Mesenchymal stem cell (in vitro differentiated cells and primary cell): ENCODE data around the gene BICRA.
"Not testable (repeated sequence)": the region's sequence is repeated elsewhere in the genome, so short reads cannot be mapped to it uniquely, and the experiment has no call there.

Source experiments
- DNase-seq: peaks from one replicate; pipeline ENCODE4 v3.0.0-alpha.2; 2013
- H2AFZ ChIP-seq: one replicate; pipeline ENCODE4 v1.6.1; 2013; ENCODE audit warnings: low read depth, mild to moderate bottlenecking, control low read depth, inconsistent platforms, low read length, moderate library complexity
- H2AK5ac ChIP-seq: 2 replicates; pipeline ENCODE4 v1.6.1; 2013; ENCODE audit warnings: low read length, moderate library complexity, mild to moderate bottlenecking, inconsistent platforms; ENCODE audit not compliant: severe bottlenecking
- H2BK120ac ChIP-seq: one replicate; pipeline ENCODE4 v1.6.1; 2013; ENCODE audit warnings: low read depth, mild to moderate bottlenecking, inconsistent platforms, low read length, moderate library complexity
- H2BK12ac ChIP-seq, 2 experiments: one replicate each; pipeline ENCODE4 v1.6.1; 2013; ENCODE audit warnings: inconsistent platforms in 2 of 2, low read length in 2 of 2, mild to moderate bottlenecking in 2 of 2, moderate library complexity in 2 of 2, control low read depth in 1 of 2
- H2BK15ac ChIP-seq: one replicate; pipeline ENCODE4 v1.6.1; 2013; ENCODE audit warnings: mild to moderate bottlenecking, low read depth, inconsistent platforms; ENCODE audit not compliant: poor library complexity, severe bottlenecking
- H2BK5ac ChIP-seq: 2 replicates; pipeline ENCODE4 v1.6.1; 2013; ENCODE audit warnings: low read depth, mild to moderate bottlenecking, low read length, control low read depth, inconsistent platforms; ENCODE audit not compliant: poor library complexity, severe bottlenecking
- H3K14ac ChIP-seq, 2 experiments: one replicate each; pipeline ENCODE4 v1.6.1; 2013; ENCODE audit warnings: inconsistent platforms in 2 of 2, low read length in 2 of 2, control low read depth in 1 of 2, mild to moderate bottlenecking in 1 of 2, moderate library complexity in 1 of 2
- H3K18ac ChIP-seq, 2 experiments: one replicate each; pipeline ENCODE4 v1.6.1; 2013; ENCODE audit warnings: inconsistent platforms in 2 of 2, low read length in 2 of 2, control low read depth in 1 of 2, low read depth in 1 of 2, mild to moderate bottlenecking in 1 of 2
- H3K23ac ChIP-seq, 2 experiments: one replicate each; pipeline ENCODE4 v1.6.1; 2013; ENCODE audit warnings: inconsistent platforms in 2 of 2, low read length in 2 of 2, mild to moderate bottlenecking in 2 of 2, moderate library complexity in 2 of 2, control low read depth in 1 of 2
- H3K27ac ChIP-seq: 2 replicates; pipeline ENCODE4 v1.5.1; 2013; ENCODE audit warnings: mild to moderate bottlenecking, moderate library complexity, low read length, control low read depth, inconsistent platforms; ENCODE audit not compliant: poor library complexity, severe bottlenecking
- H3K27me3 ChIP-seq, 2 experiments: 2 replicates each; pipeline versions ENCODE4 v1.6.1 to v1.7.0; 2013; ENCODE audit warnings: low read length in 2 of 2, mild to moderate bottlenecking in 2 of 2, moderate library complexity in 2 of 2, control low read depth in 1 of 2, inconsistent platforms in 1 of 2; ENCODE audit not compliant: control insufficient read depth in 1 of 2, insufficient read depth in 1 of 2
- H3K36me3 ChIP-seq, 2 experiments: 2 replicates each; pipeline versions ENCODE4 v1.6.1 to v1.7.0; 2013; ENCODE audit warnings: low read length in 2 of 2, control low read depth in 1 of 2, inconsistent platforms in 1 of 2, low read depth in 1 of 2, mild to moderate bottlenecking in 1 of 2; ENCODE audit not compliant: insufficient read depth in 2 of 2, control insufficient read depth in 1 of 2
- H3K4ac ChIP-seq, 2 experiments: one replicate each; pipeline ENCODE4 v1.6.1; 2013; ENCODE audit warnings: inconsistent platforms in 2 of 2, low read length in 2 of 2, mild to moderate bottlenecking in 2 of 2, moderate library complexity in 2 of 2, control low read depth in 1 of 2, low read depth in 1 of 2
- H3K4me1 ChIP-seq: 2 replicates; pipeline ENCODE4 v1.6.1; 2013; ENCODE audit warnings: low read depth, low read length, control low read depth; ENCODE audit not compliant: control insufficient read depth, insufficient read depth
- H3K4me2 ChIP-seq: 2 replicates; pipeline ENCODE4 v1.6.1; 2013; ENCODE audit warnings: low read length, mild to moderate bottlenecking, inconsistent platforms; ENCODE audit not compliant: poor library complexity, severe bottlenecking
- H3K4me3 ChIP-seq, 2 experiments: 2 replicates each; pipeline versions ENCODE4 v1.5.1 to v1.7.0; 2013; ENCODE audit warnings: low read length in 2 of 2, mild to moderate bottlenecking in 2 of 2, control low read depth in 1 of 2, low read depth in 1 of 2; ENCODE audit not compliant: insufficient read depth in 1 of 2
- H3K79me1 ChIP-seq: replicated peaks from 2 replicates; pipeline ENCODE4 v1.6.1; 2013; ENCODE audit warnings: mild to moderate bottlenecking, control low read depth, low read length, inconsistent platforms; ENCODE audit not compliant: poor library complexity, severe bottlenecking
- H3K9ac ChIP-seq: 2 replicates; pipeline ENCODE4 v1.7.0; 2013; ENCODE audit warnings: mild to moderate bottlenecking, low read length, moderate library complexity
- H3K9me3 ChIP-seq: 2 replicates; pipeline ENCODE4 v1.7.0; 2013; ENCODE audit warnings: mild to moderate bottlenecking, low read length; ENCODE audit not compliant: control insufficient read depth
- H4K8ac ChIP-seq: one replicate; pipeline ENCODE4 v1.6.1; 2013; ENCODE audit warnings: inconsistent platforms, mild to moderate bottlenecking, low read length, moderate library complexity
- H4K91ac ChIP-seq: one replicate; pipeline ENCODE4 v1.6.1; 2013; ENCODE audit warnings: mild to moderate bottlenecking, low read length, inconsistent platforms
- WGBS: methylation state at CpG from one replicate; pipeline ENCODE4 v1.1.7; 2013; ENCODE audit warnings: mixed read lengths; 5-methylcytosine and 5-hydroxymethylcytosine counted together

Gene BICRA

DNA sequence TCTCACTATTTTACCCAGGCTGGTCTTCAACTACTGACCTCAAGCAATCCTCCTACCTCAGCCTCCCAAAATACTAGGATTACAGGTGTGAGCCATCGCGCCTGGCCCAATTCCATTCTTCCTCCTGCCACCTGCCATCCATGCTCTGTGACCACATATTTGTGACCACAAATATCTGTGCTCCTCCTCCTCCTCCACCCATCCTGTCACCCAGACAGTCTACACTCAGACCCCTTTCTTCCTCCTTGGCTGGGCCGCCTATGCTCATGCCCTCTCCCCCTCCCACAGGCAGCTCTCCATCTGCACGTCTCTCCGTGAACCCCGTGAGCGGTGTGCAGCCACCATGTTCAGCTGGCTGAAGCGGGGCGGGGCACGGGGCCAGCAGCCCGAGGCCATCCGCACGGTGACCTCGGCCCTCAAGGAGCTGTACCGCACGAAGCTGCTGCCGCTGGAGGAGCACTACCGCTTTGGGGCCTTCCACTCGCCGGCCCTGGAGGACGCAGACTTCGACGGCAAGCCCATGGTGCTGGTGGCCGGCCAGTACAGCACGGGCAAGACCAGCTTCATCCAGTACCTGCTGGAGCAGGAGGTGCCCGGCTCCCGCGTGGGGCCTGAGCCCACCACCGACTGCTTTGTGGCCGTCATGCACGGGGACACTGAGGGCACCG, 107.5 kb downstream of the BICRA start:
- Histone ChIP-seq H3K4me3 (peak overlapping the region in 1 of 2 experiments; percentile 70), H2BK120ac (no peak overlapping the region), H3K27ac (no peak overlapping the region), H3K9ac (peak overlapping the region; percentile 48), H3K36me3 (peaks cover 35 to 38% of the 10 kb centered on the region in 2 experiments), H3K4me2 (no peak overlapping the region), H2BK15ac (no peak overlapping the region), H2BK5ac (no peak overlapping the region), H3K9me3 (no peaks in the 10 kb centered on the region), H3K18ac (peak overlapping the region in 1 of 2 experiments; percentile 69), H3K23ac (no peak overlapping the region), H4K91ac (peak overlapping the region; percentile 70), H3K27me3 (no peaks in the 10 kb centered on the region), H2AFZ (no peak overlapping the region), H4K8ac (peak overlapping the region; percentile 14), H3K79me1 (peaks cover 4% of the 10 kb centered on the region), H3K14ac (peak overlapping the region in 1 of 2 experiments; percentile 45), H3K4ac (peak overlapping the region in 1 of 2 experiments; percentile 2), H2AK5ac (peak overlapping the region; percentile 15), H2BK12ac (peak overlapping the region in 1 of 2 experiments; percentile 68), H3K4me1 (peaks cover 38% of the 10 kb centered on the region)
- WGBS: 94% methylated on average over 32 of the region's 32 CpGs
- no peak for DNase-seq

DNA sequence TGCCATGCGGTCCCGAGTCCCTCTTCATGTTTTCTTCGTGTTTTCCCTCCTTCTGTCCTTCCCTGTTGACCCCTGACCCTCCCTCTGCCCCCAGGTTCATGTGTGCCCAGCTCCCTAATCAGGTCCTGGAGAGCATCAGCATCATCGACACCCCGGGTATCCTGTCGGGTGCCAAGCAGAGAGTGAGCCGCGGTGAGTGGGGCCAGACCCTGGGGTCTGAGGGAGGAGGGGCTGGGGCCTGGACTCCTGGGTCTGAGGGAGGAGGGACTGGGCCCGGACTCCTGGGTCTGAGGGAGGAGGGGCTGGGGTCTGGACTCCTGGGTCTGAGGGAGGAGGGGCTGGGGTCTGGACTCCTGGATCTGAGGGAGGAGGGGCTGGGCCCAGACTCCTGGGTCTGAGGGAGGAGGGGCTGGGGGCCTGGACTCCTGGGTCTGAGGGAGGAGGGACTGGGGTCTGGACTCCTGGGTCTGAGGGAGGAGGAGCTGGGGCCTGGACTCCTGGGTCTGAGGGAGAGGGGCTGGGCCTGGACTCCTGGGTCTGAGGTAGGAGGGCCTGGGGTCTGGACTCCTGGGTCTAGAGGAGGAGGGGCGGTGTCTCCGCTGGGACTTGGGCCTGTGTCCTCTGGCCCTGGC, 109.6 kb downstream of the BICRA start:
- Histone ChIP-seq H2BK15ac (peak overlapping the region; percentile 39), H3K27ac (peak overlapping the region; percentile 86), H2BK12ac (peak overlapping the region; percentile 60 to 75), H3K4me3 (peak overlapping the region in 1 of 2 experiments; percentile 64), H2BK120ac (peak overlapping the region; percentile 85), H4K8ac (peak overlapping the region; percentile 81), H3K4ac (peak overlapping the region; percentile 46 to 54), H4K91ac (peak overlapping the region; percentile 44), H3K23ac (peak overlapping the region in 1 of 2 experiments; percentile 35), H3K4me1 (peaks cover 47% of the 10 kb centered on the region), H2BK5ac (peak overlapping the region; percentile 25), H3K36me3 (peaks cover 44 to 46% of the 10 kb centered on the region in 2 experiments), H3K18ac (peak overlapping the region; percentile 81 to 84), H3K4me2 (peak overlapping the region; percentile 30), H3K9ac (peak overlapping the region; percentile 76), H2AK5ac (peak overlapping the region; percentile 92)
- not testable (repeated sequence) for H3K14ac ChIP-seq, H2AFZ ChIP-seq, H3K79me1 ChIP-seq, DNase-seq, H3K9me3 ChIP-seq, H3K27me3 ChIP-seq
- WGBS: 61% methylated on average over 11 of the region's 11 CpGs

GRCh38 chr19:47719047-47719859, 110.3 kb downstream of the BICRA start:
- peak overlapping the region; percentile 86 for H3K27ac ChIP-seq
- H2BK5ac ChIP-seq: peak overlapping the region; percentile 25
- peak overlapping the region; percentile 30 for H3K4me2 ChIP-seq
- peak; percentile 99 for DNase-seq
- peak overlapping the region; percentile 84 to 91 for H3K18ac ChIP-seq
- 1% methylated on average over 19 of the region's 26 CpGs for WGBS
- H2BK12ac ChIP-seq: peak overlapping the region in 1 of 2 experiments; percentile 27
- peak overlapping the region; percentile 69 for H2BK120ac ChIP-seq
- peaks cover 47 to 50% of the 10 kb centered on the region in 2 experiments for H3K36me3 ChIP-seq
- peak overlapping the region in 1 of 2 experiments; percentile 62 for H3K4me3 ChIP-seq
- peaks cover 10% of the 10 kb centered on the region for H3K79me1 ChIP-seq
- H3K23ac ChIP-seq: no peak overlapping the region
- H3K9ac ChIP-seq: peak overlapping the region; percentile 76
- H3K4me1 ChIP-seq: peaks cover 47% of the 10 kb centered on the region
- H3K27me3 ChIP-seq: no peaks in the 10 kb centered on the region
- H3K9me3 ChIP-seq: no peaks in the 10 kb centered on the region
- H4K8ac ChIP-seq: peak overlapping the region; percentile 78
- no peak overlapping the region for H2AFZ ChIP-seq
- peak overlapping the region; percentile 51 for H2AK5ac ChIP-seq
- H2BK15ac ChIP-seq: peak overlapping the region; percentile 38
- H3K14ac ChIP-seq: peak overlapping the region in 1 of 2 experiments; percentile 45
- peak overlapping the region in 1 of 2 experiments; percentile 77 for H3K4ac ChIP-seq
- H4K91ac ChIP-seq: peak overlapping the region; percentile 62
